Gastrocnemius medialis (tissue), 4 donors: ENCODE measurements around the gene LEAP2.

Experiments used
- CTCF ChIP-seq, 5 experiments: fragments of 450-650 bp in 3 of 5; fragments of 200-600 bp in 2 of 5; sonication (generic) in 2 of 5; IDR thresholded peaks in 4 of 5; conservative IDR thresholded peaks in 1 of 5; 1 replicate in 4 of 5; 2 replicates in 1 of 5; pipeline ENCODE4 v1.5.1; 2016 to 2019; ENCODE audit warnings: antibody characterized with exemption in 5 of 5, mild to moderate bottlenecking in 3 of 5, moderate library complexity in 3 of 5
- POLR2A ChIP-seq, 2 donors: fragments of 450-650 bp; IDR thresholded peaks; one replicate each; pipeline ENCODE4 v1.6.1; 2017; ENCODE audit warnings: antibody characterized with exemption in 2 of 2, mild to moderate bottlenecking in 2 of 2, moderate library complexity in 2 of 2

- TF ChIP-seq CTCF (IDR thresholded peaks at IDR 0.05 in 4 of 5, conservative IDR thresholded peaks at IDR 0.05 in 1 of 5) (no peak), POLR2A (IDR thresholded peaks at IDR 0.05) (no peak)
These were observed 48.2 kb upstream of the LEAP2 start for GRCh38 chr5:132825033-132825833.
